ENCODE data around the gene AQP6.

GRCh38 chr12:49944718-49945117 is 28.0 kb upstream of the AQP6 start:
- TF ChIP-seq POLR2A (IDR thresholded peaks at IDR 0.05) (no peak), CTCF (IDR thresholded peaks at IDR 0.05) (no peak)
